Measurements from ENCODE around the gene MMP28.

- TF ChIP-seq CTCF (conservative IDR thresholded peaks at IDR 0.05) (no peak), EZH2 (IDR thresholded peaks at IDR 0.05; ENCODE audit: low read depth) (no peak)
Observed at GRCh38 chr17:35841505-35841904, 46.1 kb upstream of the MMP28 start.
